HG03565 (cell line): ENCODE data around the gene ZNF407.

Source experiments
- ATAC-seq: cut with Tn5 transposase; IDR thresholded peaks from one replicate; pipeline ENCODE4 v1.9.1; 2021; ENCODE audit warnings: mild to moderate bottlenecking, moderate library complexity; ENCODE audit not compliant: unreplicated experiment

The ZNF407 gene

GRCh38 chr18:74626049-74626874 is 28.6 kb downstream of the ZNF407 start:
- no peak for ATAC-seq

GRCh38 chr18:74630804-74631203 is 33.1 kb downstream of the ZNF407 start:
- no peak for ATAC-seq

DNA sequence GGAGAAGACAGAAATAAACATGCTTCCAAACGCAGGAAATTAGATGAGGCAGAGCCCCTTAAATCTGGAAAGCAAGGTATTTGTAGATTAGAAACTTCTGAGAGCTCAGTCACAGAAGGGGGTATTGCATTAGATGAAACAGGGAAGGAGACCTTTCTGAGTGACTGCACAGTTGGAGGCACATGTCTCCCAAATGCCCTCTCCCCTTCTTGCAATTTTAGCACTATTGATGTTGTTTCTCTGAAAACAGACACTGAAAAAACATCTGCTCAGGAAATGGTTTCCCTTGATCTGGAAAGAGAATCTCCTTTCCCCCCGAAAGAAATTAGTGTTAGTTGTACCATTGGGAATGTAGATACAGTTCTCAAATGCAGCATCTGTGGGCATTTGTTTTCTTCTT is 33.5 kb downstream of the ZNF407 start:
- no peak for ATAC-seq

DNA sequence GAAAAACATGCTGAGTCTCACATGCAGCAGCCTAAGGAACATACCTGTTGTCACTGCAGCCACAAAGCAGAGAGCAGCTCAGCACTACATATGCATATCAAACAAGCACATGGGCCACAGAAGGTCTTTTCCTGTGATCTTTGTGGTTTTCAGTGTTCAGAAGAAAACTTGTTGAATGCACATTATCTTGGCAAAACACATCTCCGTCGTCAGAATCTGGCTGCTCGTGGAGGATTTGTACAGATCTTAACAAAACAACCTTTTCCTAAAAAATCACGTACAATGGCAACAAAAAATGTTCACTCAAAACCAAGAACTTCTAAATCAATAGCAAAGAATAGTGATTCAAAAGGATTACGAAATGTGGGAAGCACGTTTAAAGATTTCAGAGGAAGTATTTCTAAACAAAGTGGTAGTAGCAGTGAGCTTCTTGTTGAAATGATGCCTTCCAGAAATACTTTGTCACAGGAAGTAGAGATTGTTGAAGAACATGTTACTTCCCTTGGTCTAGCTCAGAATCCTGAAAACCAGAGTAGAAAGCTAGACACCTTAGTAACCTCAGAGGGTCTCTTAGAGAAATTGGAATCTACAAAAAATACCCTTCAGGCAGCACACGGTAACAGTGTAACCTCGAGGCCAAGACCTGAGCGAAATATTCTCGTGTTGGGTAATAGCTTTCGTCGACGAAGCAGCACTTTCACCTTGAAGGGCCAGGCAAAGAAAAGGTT is 34.1 kb downstream of the ZNF407 start:
- ATAC-seq: no peak

- no peak for ATAC-seq
Observed at GRCh38 chr18:74632351-74632679, 34.6 kb downstream of the ZNF407 start.

- ATAC-seq: no peak
Observed at GRCh38 chr18:74632856-74633255, 35.2 kb downstream of the ZNF407 start.

GRCh38 chr18:74633652-74634352 is 36.1 kb downstream of the ZNF407 start:
- no peak for ATAC-seq

GRCh38 chr18:74635224-74635975 is 37.7 kb downstream of the ZNF407 start:
- no peak for ATAC-seq

GRCh38 chr18:74637070-74637469 is 39.4 kb downstream of the ZNF407 start:
- no peak for ATAC-seq

DNA sequence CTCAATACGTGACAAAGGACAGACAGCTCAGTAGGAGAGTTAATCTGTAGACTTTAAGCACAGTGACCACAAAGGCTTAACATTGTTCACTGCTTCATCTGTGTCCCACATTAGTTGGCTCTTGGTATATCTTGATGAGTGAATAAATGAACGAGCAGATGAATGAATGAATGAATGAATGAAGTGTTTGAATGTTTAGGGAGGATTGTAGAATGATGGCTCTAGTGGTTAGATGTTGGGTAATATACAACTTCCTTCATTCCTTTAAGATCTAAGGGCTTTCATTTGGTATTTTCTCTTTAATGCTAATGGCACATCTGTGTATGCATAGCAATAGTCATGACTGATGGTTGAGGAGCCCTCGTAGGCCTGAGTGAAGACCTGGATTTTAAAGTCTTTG is 40.5 kb downstream of the ZNF407 start:
- ATAC-seq: no peak

DNA sequence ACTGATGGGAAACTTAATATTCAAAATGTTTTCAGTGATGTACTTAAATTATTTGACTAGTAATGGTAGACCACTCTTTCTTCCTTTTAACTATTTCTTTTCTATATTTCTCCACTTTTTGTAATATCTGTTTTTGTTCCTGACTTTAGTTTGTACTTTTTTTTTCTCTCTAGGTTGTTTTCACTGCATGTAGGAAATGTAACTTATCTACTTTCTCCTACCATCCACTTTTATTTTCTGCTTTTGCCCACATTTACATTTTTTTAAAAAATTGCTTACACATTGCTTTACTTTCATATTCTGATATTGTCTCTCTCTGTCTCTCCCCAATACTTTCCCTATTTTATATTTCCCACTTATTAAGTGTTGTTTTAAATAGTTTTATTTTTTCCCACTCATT is 47.0 kb downstream of the ZNF407 start:
- no peak for ATAC-seq

DNA sequence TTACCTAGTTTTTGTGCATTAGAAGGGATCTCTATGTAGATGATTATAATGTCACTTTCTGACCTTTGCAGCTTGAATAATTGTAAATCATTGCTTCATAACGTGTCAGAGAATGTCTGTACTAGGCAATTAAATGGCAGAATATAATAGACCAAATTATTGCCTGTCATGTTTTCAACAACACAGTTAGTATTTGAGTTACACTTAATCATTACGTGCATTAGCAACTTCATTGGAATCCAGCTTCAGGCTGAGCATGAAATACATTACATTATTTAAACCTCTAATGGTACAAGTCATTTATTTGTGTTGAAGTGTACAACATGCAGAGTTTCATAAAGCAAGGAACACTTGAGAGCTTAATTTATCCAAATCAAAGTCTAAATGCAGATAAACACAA is 48.0 kb downstream of the ZNF407 start:
- ATAC-seq: no peak

- no peak for ATAC-seq
Observed at GRCh38 chr18:74651327-74652128, 53.9 kb downstream of the ZNF407 start.

DNA sequence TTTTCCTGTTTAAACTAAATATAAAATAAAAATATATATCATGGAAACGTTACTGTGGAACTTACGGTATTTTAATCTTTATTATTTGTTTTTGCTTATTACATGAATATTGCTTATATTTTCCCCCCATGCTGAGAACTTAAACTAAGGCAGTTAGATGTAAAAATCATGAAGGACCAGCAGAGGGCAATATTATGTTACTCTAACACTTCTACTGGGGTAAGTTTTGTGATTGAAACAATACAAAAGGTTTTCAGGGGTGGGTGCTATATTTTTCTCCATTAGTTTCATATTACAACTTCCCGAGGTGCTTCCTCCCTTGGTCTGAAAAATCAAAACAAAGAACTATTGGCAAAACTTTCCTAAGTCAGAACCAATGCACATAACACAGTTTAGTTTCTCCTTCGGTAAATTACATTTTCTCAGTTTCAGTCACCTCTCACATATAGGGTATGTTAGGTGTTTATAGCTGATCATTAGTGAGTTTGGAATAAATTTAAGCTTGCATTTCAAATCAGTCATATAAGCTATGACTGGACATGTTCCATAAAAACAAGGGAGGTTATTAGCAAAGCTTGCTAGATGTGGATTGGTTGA is 54.8 kb downstream of the ZNF407 start:
- peak; percentile 65 for ATAC-seq

DNA sequence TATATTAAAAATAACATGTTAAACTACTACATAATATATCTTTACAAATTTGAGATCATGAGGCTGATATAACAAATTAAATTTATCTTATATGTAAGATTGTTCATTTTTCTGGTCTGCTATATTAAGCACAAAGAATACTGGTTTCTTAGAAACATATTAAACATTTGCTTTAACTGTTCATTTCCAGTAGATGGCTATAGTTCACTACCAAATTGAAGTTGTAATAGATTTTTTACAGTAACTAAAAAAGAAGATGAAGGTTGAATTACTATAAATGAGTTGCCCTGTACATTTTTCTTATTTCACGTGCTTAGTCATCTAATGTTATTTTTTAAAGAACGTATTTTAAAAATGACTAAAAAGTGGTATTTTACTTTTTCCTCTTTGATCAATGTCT is 57.0 kb downstream of the ZNF407 start:
- ATAC-seq: no peak

GRCh38 chr18:74661008-74661407 is 63.3 kb downstream of the ZNF407 start:
- ATAC-seq: no peak

- no peak for ATAC-seq
Observed at GRCh38 chr18:74661691-74662090, 64.0 kb downstream of the ZNF407 start.

- no peak for ATAC-seq
Observed at GRCh38 chr18:74662622-74663021, 65.0 kb downstream of the ZNF407 start.

DNA sequence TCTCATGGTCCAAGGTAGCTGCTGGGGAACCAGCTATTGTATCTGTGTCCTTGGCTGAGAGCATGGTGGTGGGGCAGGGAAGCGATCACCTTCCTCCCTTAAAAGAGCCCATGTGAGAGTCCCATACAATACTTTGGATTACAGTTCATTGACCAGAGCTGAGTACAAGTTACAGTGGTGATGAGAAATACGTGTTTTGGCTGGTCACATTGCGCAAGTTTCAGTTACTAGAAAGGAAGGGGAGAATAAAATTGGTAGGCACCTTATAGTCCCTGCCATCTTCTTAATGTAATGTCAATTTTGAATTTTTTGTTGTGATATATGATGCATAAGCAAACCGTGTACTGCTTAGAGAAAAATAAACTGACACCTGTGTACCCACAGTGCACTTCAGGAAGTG is 67.7 kb downstream of the ZNF407 start:
- ATAC-seq: no peak

- no peak for ATAC-seq
Observed at GRCh38 chr18:74665905-74666304, 68.2 kb downstream of the ZNF407 start.
